Nephron progenitor cell (in vitro differentiated cells): ENCODE measurements around the gene DHRSX.
"Not testable (repeated sequence)": the region's sequence is repeated elsewhere in the genome, so short reads cannot be mapped to it uniquely, and the experiment has no call there.

ENCODE experiments used
- DNase-seq: peaks from one replicate; pipeline ENCODE4 v3.0.0; 2021
- H3K27ac Mint-ChIP-seq: 2 replicates; pipeline ENCODE4 v1.8.0; 2021; ENCODE audit warnings: mild to moderate bottlenecking, moderate library complexity, mixed read lengths
- H3K27me3 Mint-ChIP-seq: 2 replicates; pipeline ENCODE4 v1.8.0; 2021; ENCODE audit warnings: mild to moderate bottlenecking, low read depth, mixed read lengths; ENCODE audit not compliant: poor library complexity
- H3K36me3 Mint-ChIP-seq: 2 replicates; pipeline ENCODE4 v1.8.0; 2021; ENCODE audit warnings: low read depth, mixed read lengths
- H3K4me1 Mint-ChIP-seq: 2 replicates; pipeline ENCODE4 v1.8.0; 2021; ENCODE audit warnings: mixed read lengths
- H3K4me3 Mint-ChIP-seq: 2 replicates; pipeline ENCODE4 v1.8.0; 2021; ENCODE audit warnings: mild to moderate bottlenecking, moderate library complexity, mixed read lengths
- H3K9me3 Mint-ChIP-seq: 2 replicates; pipeline ENCODE4 v1.8.0; 2021; ENCODE audit warnings: mild to moderate bottlenecking, moderate library complexity, mixed read lengths
- TF ChIP-seq, protein P1 (sequence below): fragments of 200-600 bp; sonication (generic); IDR thresholded peaks from 2 replicates; pipeline ENCODE4 v1.5.0; 2021; ENCODE audit warnings: antibody characterized with exemption

The DHRSX gene

DNA sequence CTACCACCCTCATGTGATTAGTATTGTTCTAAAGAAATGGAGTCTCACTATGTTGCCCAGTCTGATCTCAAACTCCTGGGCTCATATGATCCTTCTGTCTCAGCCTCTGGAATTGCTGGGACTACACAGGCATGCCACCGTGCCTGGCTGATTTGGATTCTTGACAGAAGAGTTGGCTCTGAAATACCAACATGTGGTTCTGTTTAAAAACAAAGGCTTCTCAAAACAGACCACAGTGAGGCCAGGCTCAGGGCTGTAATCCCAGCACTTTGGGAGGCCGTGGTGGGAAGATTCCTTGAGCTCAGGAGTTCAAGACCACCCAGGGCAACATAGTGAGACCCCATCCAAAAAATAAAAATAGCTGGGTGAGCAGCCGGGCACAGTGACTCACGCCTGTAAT, 126.7 kb downstream of the DHRSX start:
- TF ChIP-seq, protein P1, sequence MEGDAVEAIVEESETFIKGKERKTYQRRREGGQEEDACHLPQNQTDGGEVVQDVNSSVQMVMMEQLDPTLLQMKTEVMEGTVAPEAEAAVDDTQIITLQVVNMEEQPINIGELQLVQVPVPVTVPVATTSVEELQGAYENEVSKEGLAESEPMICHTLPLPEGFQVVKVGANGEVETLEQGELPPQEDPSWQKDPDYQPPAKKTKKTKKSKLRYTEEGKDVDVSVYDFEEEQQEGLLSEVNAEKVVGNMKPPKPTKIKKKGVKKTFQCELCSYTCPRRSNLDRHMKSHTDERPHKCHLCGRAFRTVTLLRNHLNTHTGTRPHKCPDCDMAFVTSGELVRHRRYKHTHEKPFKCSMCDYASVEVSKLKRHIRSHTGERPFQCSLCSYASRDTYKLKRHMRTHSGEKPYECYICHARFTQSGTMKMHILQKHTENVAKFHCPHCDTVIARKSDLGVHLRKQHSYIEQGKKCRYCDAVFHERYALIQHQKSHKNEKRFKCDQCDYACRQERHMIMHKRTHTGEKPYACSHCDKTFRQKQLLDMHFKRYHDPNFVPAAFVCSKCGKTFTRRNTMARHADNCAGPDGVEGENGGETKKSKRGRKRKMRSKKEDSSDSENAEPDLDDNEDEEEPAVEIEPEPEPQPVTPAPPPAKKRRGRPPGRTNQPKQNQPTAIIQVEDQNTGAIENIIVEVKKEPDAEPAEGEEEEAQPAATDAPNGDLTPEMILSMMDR: no peak
- no peak overlapping the region for H3K27ac Mint-ChIP-seq
- H3K9me3 Mint-ChIP-seq: peaks cover 24% of the 10 kb centered on the region
- H3K4me3 Mint-ChIP-seq: no peak overlapping the region
- peaks cover 63% of the 10 kb centered on the region for H3K36me3 Mint-ChIP-seq
- H3K27me3 Mint-ChIP-seq: peaks cover 6% of the 10 kb centered on the region
- peaks cover 29% of the 10 kb centered on the region for H3K4me1 Mint-ChIP-seq
- no peak for DNase-seq

DNA sequence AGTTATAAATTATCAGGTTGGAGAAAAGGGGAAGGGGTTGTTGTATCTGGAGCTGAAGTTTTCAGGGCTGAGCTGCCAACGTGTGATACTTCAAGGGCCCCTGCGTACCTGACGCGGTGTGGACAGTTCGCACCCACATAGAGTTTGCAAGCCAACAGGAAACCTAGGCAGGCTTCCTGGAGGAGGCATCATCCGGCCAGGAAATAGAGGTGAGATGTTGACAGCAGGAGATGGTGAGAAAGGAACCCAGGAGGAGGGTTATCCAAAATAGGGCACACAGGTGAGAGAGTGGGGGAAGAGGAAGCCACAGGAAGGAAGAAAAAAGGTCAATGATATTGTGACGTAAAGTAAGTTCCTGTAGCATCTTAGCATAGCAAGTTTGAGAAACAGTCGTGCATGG, 127.2 kb downstream of the DHRSX start:
- Mint-ChIP-seq H3K36me3 (peaks cover 60% of the 10 kb centered on the region), H3K4me3 (no peak overlapping the region), H3K9me3 (peaks cover 21% of the 10 kb centered on the region), H3K27me3 (peaks cover 6% of the 10 kb centered on the region), H3K27ac (no peak overlapping the region), H3K4me1 (peaks cover 29% of the 10 kb centered on the region)
- no peak for DNase-seq
- TF ChIP-seq, protein P1: no peak

DNA sequence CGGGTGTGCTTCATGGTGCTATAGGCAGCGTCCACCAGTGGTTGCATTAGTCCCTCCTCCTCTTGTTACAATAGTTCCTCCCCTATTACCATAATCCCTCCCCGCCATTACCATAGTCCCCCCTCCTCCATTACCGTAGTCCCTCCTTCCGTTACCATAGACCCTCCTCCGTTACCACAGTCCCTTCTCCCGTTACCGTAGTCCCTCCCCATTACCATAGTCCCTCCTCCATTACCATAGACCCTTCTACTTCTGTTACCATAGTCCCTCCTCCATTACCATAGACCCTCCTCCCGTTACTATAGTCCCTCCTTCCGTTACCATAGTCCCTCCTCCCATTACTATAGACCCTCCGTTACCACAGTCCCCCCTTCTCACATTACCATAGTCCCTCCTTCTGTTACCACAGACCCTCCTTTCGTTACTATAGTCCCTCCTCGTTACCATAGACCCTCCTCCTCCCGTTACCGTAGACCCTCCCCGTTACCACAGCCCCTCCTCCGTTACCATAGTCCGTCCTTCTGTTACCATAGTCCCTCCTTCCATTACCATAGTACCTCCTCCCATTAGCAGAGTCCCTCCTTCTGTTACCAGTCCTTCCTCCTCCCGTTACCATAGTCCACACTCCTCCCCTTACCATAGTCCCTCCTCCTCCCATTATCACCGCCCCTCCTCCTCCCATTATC, 129.6 kb downstream of the DHRSX start:
- Mint-ChIP-seq H3K27me3 (peaks cover 6% of the 10 kb centered on the region), H3K4me3 (no peak overlapping the region), H3K27ac (peak overlapping the region; percentile 40), H3K9me3 (peaks cover 5% of the 10 kb centered on the region), H3K36me3 (peaks cover 37% of the 10 kb centered on the region), H3K4me1 (peaks cover 29% of the 10 kb centered on the region)
- DNase-seq: no peak
- TF ChIP-seq, protein P1: no peak

DNA sequence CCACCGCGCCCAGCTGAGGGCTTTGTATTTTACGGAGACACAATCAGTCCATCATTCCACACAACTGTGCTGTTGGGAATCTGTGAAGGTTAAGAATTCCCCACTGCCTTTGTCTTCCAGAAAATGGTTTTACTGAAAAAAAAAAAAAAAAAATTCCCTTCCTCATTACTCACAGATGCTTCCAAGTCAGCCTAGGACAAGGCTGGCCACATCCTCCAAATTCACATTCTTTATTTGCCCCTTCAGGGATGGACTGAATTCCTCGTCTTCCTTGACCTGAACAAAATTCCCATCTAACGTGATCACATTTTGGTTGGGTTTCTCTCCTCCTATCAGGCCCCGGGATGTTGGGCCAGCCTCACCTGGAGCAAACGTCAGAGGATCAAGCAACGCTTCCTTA, 130.3 kb downstream of the DHRSX start:
- Mint-ChIP-seq H3K36me3 (peaks cover 43% of the 10 kb centered on the region), H3K4me3 (no peak overlapping the region), H3K9me3 (peaks cover 5% of the 10 kb centered on the region), H3K4me1 (peaks cover 29% of the 10 kb centered on the region), H3K27ac (peak overlapping the region; percentile 40), H3K27me3 (peaks cover 6% of the 10 kb centered on the region)
- TF ChIP-seq, protein P1: no peak
- DNase-seq: no peak

DNA sequence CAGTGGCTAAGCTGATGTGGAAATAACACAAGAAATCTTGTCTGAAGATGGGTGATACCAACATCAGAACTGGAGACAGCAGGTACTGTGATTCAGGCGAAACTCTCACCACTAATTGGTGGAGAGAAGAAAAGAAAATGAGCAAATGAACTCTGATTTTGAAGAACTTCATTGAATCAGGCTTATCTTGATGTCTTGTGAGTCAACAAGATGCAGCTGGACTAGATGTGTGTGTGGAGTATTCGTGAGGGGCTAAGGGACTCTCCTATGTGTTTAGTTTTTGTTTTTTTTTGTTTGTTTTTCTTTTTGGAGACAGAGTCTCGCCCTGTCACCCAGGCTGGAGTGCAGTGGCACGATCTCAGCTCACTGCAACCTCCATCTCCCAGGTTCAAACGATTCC, 131.6 kb downstream of the DHRSX start:
- H3K9me3 Mint-ChIP-seq: peaks cover 13% of the 10 kb centered on the region
- H3K27me3 Mint-ChIP-seq: peaks cover 6% of the 10 kb centered on the region
- DNase-seq: no peak
- peaks cover 29% of the 10 kb centered on the region for H3K4me1 Mint-ChIP-seq
- H3K27ac Mint-ChIP-seq: no peak overlapping the region
- TF ChIP-seq, protein P1: no peak
- no peak overlapping the region for H3K4me3 Mint-ChIP-seq
- peaks cover 55% of the 10 kb centered on the region for H3K36me3 Mint-ChIP-seq

DNA sequence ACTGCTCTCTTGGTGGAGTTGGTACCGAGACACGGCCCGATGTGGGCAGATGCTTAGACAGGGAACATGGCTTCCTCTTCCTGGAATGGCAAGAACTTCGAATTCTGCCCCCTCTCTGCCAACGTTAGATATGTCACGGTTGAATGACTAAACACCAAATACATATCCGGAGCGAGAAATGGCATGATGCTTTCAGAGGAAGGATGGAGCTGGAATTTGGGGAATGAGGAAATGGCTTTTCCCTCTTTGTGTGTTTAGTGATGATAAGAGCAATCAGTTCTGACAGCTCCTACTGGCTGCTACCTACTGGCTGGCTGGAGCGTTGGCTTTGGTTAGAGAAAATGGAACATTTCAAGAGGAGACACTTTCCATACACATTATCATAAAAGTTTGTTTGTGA, 140.0 kb downstream of the DHRSX start:
- H3K27me3 Mint-ChIP-seq: no peaks in the 10 kb centered on the region
- TF ChIP-seq, protein P1: no peak
- peaks cover 17% of the 10 kb centered on the region for H3K4me1 Mint-ChIP-seq
- H3K4me3 Mint-ChIP-seq: no peak overlapping the region
- H3K27ac Mint-ChIP-seq: no peak overlapping the region
- H3K36me3 Mint-ChIP-seq: peaks cover 59% of the 10 kb centered on the region
- no peak for DNase-seq
- H3K9me3 Mint-ChIP-seq: peaks cover 34% of the 10 kb centered on the region

DNA sequence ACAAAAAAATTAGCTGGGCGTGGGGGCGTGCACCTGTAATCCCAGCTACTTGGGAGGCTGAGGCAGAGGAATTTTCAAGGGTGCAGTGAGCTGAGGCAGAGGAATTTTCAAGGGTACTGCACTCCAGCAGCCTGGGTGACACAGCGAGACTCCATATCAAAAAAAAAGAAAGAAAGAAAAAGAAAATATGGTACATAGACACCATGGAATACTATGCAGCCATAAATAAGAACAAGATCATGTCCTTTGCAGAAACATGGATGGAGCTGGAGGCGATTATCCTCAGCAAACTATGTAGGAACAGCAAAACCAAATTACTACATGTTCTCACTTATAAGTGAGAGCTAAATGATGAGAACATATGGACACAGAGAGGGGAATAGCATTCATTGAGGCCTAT, 141.3 kb downstream of the DHRSX start:
- H3K36me3 Mint-ChIP-seq: peaks cover 56% of the 10 kb centered on the region
- not testable (repeated sequence) for H3K27me3 Mint-ChIP-seq, H3K27ac Mint-ChIP-seq, DNase-seq, H3K4me3 Mint-ChIP-seq
- H3K4me1 Mint-ChIP-seq: peaks cover 17% of the 10 kb centered on the region
- peaks cover 29% of the 10 kb centered on the region for H3K9me3 Mint-ChIP-seq
